CD4-positive, alpha-beta T cell (primary cell): Measurements from ENCODE around the gene TMEM44. TPM values are rescaled to one million over a fixed set of nuclear protein-coding genes. Genes with fewer than 3 reads are reported as not detected.

ENCODE experiments used
- ATAC-seq: fragments of 200-7000 bp; cut with Tn5 transposase; one replicate; pipeline ENCODE4 v1.10.0; 2022; ENCODE audit warnings: mild to moderate bottlenecking; ENCODE audit not compliant: poor library complexity
- CTCF ChIA-PET: fragments of 350-600 bp; sonication (Branson Sonifier 250); formaldehyde crosslinking; loops from one replicate; lab custom pipeline; 2021; ENCODE audit warnings: antibody characterized with exemption, inconsistent platforms; lab: Charles Lee
- POLR2A ChIA-PET: fragments of 350-600 bp; sonication (Branson Sonifier 250); formaldehyde crosslinking; loops from one replicate; lab custom pipeline; 2021; ENCODE audit warnings: antibody characterized with exemption, inconsistent platforms; lab: Charles Lee
- DNase-seq, 14 experiments: peaks; one replicate each; pipeline ENCODE4 v3.0.0-alpha.2; 2013 to 2020; ENCODE audit warnings: mixed read lengths in 2 of 14
- H3K27ac ChIP-seq, 2 donors: one replicate each; pipeline versions ENCODE4 v1.5.1 to v1.7.0; 2013; ENCODE audit warnings: low read length in 2 of 2, low read depth in 1 of 2, mild to moderate bottlenecking in 1 of 2
- H3K27me3 ChIP-seq, 2 experiments: 1 replicate in 1 of 2; 2 replicates in 1 of 2; pipeline versions ENCODE4 v1.6.1 to v1.7.0; 2013; ENCODE audit warnings: low read length in 2 of 2, control low read depth in 1 of 2, mild to moderate bottlenecking in 1 of 2, moderate library complexity in 1 of 2; ENCODE audit not compliant: insufficient read depth in 2 of 2, control insufficient read depth in 1 of 2
- H3K36me3 ChIP-seq: one replicate; pipeline ENCODE4 v1.6.1; 2013; ENCODE audit warnings: low read length, control low read depth; ENCODE audit not compliant: insufficient read depth
- H3K4me1 ChIP-seq: one replicate; pipeline ENCODE4 v1.6.1; 2013; ENCODE audit warnings: low read length, control low read depth; ENCODE audit not compliant: insufficient read depth
- H3K4me3 ChIP-seq: one replicate; pipeline ENCODE4 v1.5.1; 2013; ENCODE audit warnings: mild to moderate bottlenecking, low read length, moderate library complexity
- H3K9me3 ChIP-seq, 2 experiments: 1 replicate in 1 of 2; 2 replicates in 1 of 2; pipeline versions ENCODE4 v1.6.1 to v1.7.0; 2013; ENCODE audit warnings: low read length in 2 of 2, mild to moderate bottlenecking in 2 of 2, control low read depth in 1 of 2, moderate library complexity in 1 of 2; ENCODE audit not compliant: control insufficient read depth in 1 of 2, insufficient read depth in 1 of 2
- H3K27ac Mint-ChIP-seq: one replicate; pipeline ENCODE4 v1.8.0; 2020; ENCODE audit warnings: mixed read lengths
- H3K27me3 Mint-ChIP-seq: one replicate; pipeline ENCODE4 v1.8.0; 2021; ENCODE audit warnings: mixed read lengths
- H3K36me3 Mint-ChIP-seq: one replicate; pipeline ENCODE4 v1.8.0; 2021; ENCODE audit warnings: low read depth, mixed read lengths
- H3K4me1 Mint-ChIP-seq: one replicate; pipeline ENCODE4 v1.8.0; 2021; ENCODE audit warnings: low read depth, mixed read lengths
- H3K4me3 Mint-ChIP-seq: one replicate; pipeline ENCODE4 v1.8.0; 2020; ENCODE audit warnings: mild to moderate bottlenecking, mixed read lengths
- H3K9me3 Mint-ChIP-seq: one replicate; pipeline ENCODE4 v1.8.0; 2020; ENCODE audit warnings: mixed read lengths
- CTCF ChIP-seq: fragments of 200-600 bp; IDR thresholded peaks from one replicate; pipeline ENCODE4 v1.8.0; 2022; ENCODE audit warnings: antibody characterized with exemption, mild to moderate bottlenecking
- intact Hi-C, 2 experiments: fragments of 100-400 bp; cut with DNase I in 1 of 2; cut with micrococcal nuclease in 1 of 2; formaldehyde crosslinking; loops; one replicate each; pipeline versions ENCODE4 v1.15.1 to v1.9.0; 2023 to 2025; cut with DNase I, micrococcal nuclease
- total RNA-seq, 174 experiments: library from RNA in 2 of 174; stranded (reverse) in 2 of 174; gene quantifications; one replicate each; pipeline ENCODE4 v1.2.3 and lab custom pipeline; 2021 to 2026

TMEM44 gene
- total RNA-seq, 2 experiments from 2014 or later = 0.98 to 1.1 TPM

- Mint-ChIP-seq H3K4me1 (peaks cover 30% of the 10 kb centered on the region), H3K4me3 (peak overlapping the region; percentile 13), H3K27me3 (peaks cover 14% of the 10 kb centered on the region), H3K9me3 (no peaks in the 10 kb centered on the region), H3K36me3 (no peaks in the 10 kb centered on the region), H3K27ac (no peak overlapping the region)
- H3K9me3 ChIP-seq = no peaks in the 10 kb centered on the region
- H3K4me1 ChIP-seq = peaks cover 37% of the 10 kb centered on the region
- H3K36me3 ChIP-seq = no peaks in the 10 kb centered on the region
- no peak for TF ChIP-seq CTCF
- DNase-seq (no peak), ATAC-seq (no peak)
- H3K27me3 ChIP-seq = no peaks in the 10 kb centered on the region
- POLR2A ChIA-PET = interaction anchor here (0.8 to 1.5 kb wide), 9 partner anchors 10 to 588 kb away, joined by 3 to 34 read pairs (median 3); partner anchors contain the start of genes LSG1 and XXYLT1
- CTCF ChIA-PET = interaction anchor here (0.6 to 4.0 kb wide), 16 partner anchors 9 to 876 kb away, joined by 3 to 60 read pairs (median 4); partner anchors contain the start of gene LSG1
- H3K4me3 ChIP-seq = no peak overlapping the region
- H3K27ac ChIP-seq = no peak overlapping the region
- intact Hi-C loops = loop anchor here (1.0 to 5.0 kb wide), 5 partner anchors 27 to 840 kb away; no protein-coding TSS in a partner anchor
Measured at GRCh38 chr3:194682189-194682693, 49.0 kb upstream of the TMEM44 start.

- CTCF ChIA-PET = interaction anchor here (4.0 kb wide), 1 partner anchor 8 kb away, joined by 60 read pairs; the partner anchor contains the start of gene LSG1
- Histone ChIP-seq H3K4me3 (no peak overlapping the region), H3K27me3 (no peaks in the 10 kb centered on the region), H3K27ac (no peak overlapping the region), H3K4me1 (peaks cover 26% of the 10 kb centered on the region), H3K9me3 (no peaks in the 10 kb centered on the region), H3K36me3 (no peaks in the 10 kb centered on the region)
- H3K9me3 Mint-ChIP-seq = no peaks in the 10 kb centered on the region
- POLR2A ChIA-PET = interaction anchor here (0.8 kb wide), 1 partner anchor 9 kb away, joined by 3 read pairs; no protein-coding TSS in a partner anchor
- H3K27ac Mint-ChIP-seq = no peak overlapping the region
- H3K4me1 Mint-ChIP-seq = peaks cover 24% of the 10 kb centered on the region
- no peaks in the 10 kb centered on the region for H3K36me3 Mint-ChIP-seq
- intact Hi-C loops = loop anchor here (5.0 kb wide), 1 partner anchor 841 kb away; no protein-coding TSS in a partner anchor
- H3K4me3 Mint-ChIP-seq = no peak overlapping the region
- TF ChIP-seq CTCF = no peak
- DNase-seq (no peak), ATAC-seq (no peak)
- H3K27me3 Mint-ChIP-seq = peaks cover 9% of the 10 kb centered on the region
Measured at GRCh38 chr3:194680888-194681615, 47.8 kb upstream of the TMEM44 start.

GRCh38 chr3:194676471-194676870 lies 43.3 kb upstream of the TMEM44 start:
- intact Hi-C loops = loop anchor here in 1 of 2 experiments (10.0 kb wide), 1 partner anchor 868 kb away; the partner anchor contains the start of gene PPP1R2
- peaks cover 11% of the 10 kb centered on the region for H3K36me3 Mint-ChIP-seq

More at GRCh38 chr3:194676471-194676870, 43.3 kb upstream of the TMEM44 start:
- POLR2A ChIA-PET = no interaction called here
- no peak for ATAC-seq
- Histone ChIP-seq H3K9me3 (no peaks in the 10 kb centered on the region), H3K27me3 (no peaks in the 10 kb centered on the region), H3K36me3 (no peaks in the 10 kb centered on the region), H3K27ac (no peak overlapping the region), H3K4me3 (no peak overlapping the region), H3K4me1 (peaks cover 10% of the 10 kb centered on the region)
- Mint-ChIP-seq H3K9me3 (no peaks in the 10 kb centered on the region), H3K4me1 (peaks cover 20% of the 10 kb centered on the region), H3K27me3 (no peaks in the 10 kb centered on the region), H3K27ac (no peak overlapping the region), H3K4me3 (no peak overlapping the region)
- CTCF ChIA-PET = interaction anchor here (2.8 kb wide), 1 partner anchor 11 kb away, joined by 15 read pairs; no protein-coding TSS in a partner anchor
- no peak for DNase-seq
- no peak for TF ChIP-seq CTCF
